Activated naive CD8-positive, alpha-beta T cell treated with anti-CD3 and anti-CD28 coated beads, Interleukin-2, amount 50 U/mL, for 24 hours (primary cell): ENCODE data around the gene CSDE1.
"Not testable (repeated sequence)": the region's sequence is repeated elsewhere in the genome, so short reads cannot be mapped to it uniquely, and the experiment has no call there.

Experiments
- ATAC-seq: fragments of 150-1000 bp; cut with Tn5 transposase; one replicate; pipeline ENCODE4 v1.10.0; 2021
- DNase-seq: peaks from one replicate; pipeline ENCODE4 v3.0.0; 2021
- H3K27ac Mint-ChIP-seq: one replicate; pipeline ENCODE4 v1.8.0; 2021; ENCODE audit warnings: mild to moderate bottlenecking, mixed read lengths
- H3K27me3 Mint-ChIP-seq: one replicate; pipeline ENCODE4 v1.8.0; 2021; ENCODE audit warnings: mixed read lengths
- H3K36me3 Mint-ChIP-seq: one replicate; pipeline ENCODE4 v1.8.0; 2021; ENCODE audit warnings: low read depth, mixed read lengths
- H3K4me1 Mint-ChIP-seq: one replicate; pipeline ENCODE4 v1.8.0; 2021; ENCODE audit warnings: mixed read lengths
- H3K4me3 Mint-ChIP-seq: one replicate; pipeline ENCODE4 v1.8.0; 2021; ENCODE audit warnings: mild to moderate bottlenecking, moderate library complexity, mixed read lengths
- H3K9me3 Mint-ChIP-seq: one replicate; pipeline ENCODE4 v1.8.0; 2021; ENCODE audit warnings: mixed read lengths

CSDE1 gene

GRCh38 chr1:114756949-114757454 lies 782 bp downstream of the CSDE1 start:
- Mint-ChIP-seq H3K27me3 (no peaks in the 10 kb centered on the region), H3K36me3 (peaks cover 30% of the 10 kb centered on the region), H3K27ac (peak overlapping the region; percentile 98), H3K4me1 (peaks cover 60% of the 10 kb centered on the region), H3K9me3 (no peaks in the 10 kb centered on the region), H3K4me3 (peak overlapping the region; percentile 98)
- DNase-seq = no peak
- no peak for ATAC-seq

- Mint-ChIP-seq H3K4me1 (peaks cover 67% of the 10 kb centered on the region), H3K4me3 (peak overlapping the region; percentile 98), H3K36me3 (peaks cover 30% of the 10 kb centered on the region), H3K27me3 (no peaks in the 10 kb centered on the region), H3K9me3 (no peaks in the 10 kb centered on the region), H3K27ac (peak overlapping the region; percentile 98)
- ATAC-seq (peak; percentile 14), DNase-seq (no peak)
Measured at GRCh38 chr1:114756009-114756892, 1.5 kb downstream of the CSDE1 start.

- ATAC-seq (no peak), DNase-seq (no peak)
- peaks cover 36% of the 10 kb centered on the region for H3K36me3 Mint-ChIP-seq
- H3K27me3 Mint-ChIP-seq = no peaks in the 10 kb centered on the region
- peak overlapping the region; percentile 98 for H3K27ac Mint-ChIP-seq
- peaks cover 77% of the 10 kb centered on the region for H3K4me1 Mint-ChIP-seq
- H3K4me3 Mint-ChIP-seq = peak overlapping the region; percentile 98
- no peaks in the 10 kb centered on the region for H3K9me3 Mint-ChIP-seq
Measured at GRCh38 chr1:114755006-114755931, 2.5 kb downstream of the CSDE1 start.

DNA sequence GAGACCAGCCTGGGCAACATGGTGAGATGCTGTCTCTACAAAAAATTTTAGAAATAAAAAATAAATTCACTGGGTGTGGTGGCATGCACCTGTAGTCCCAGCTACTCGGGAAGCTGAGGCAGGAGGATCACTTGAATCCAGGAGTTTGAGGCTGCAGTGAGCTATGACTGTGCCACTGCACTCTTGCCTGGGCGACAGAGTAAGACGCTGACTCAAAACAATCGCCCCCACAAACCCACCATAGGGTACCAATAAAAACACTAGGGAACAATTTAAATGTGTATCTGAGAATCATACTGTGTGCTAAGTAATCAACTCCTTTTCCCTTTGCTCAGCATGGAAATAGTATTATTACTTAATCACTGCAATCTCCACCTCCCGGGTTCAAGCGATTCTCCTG lies 4.1 kb downstream of the CSDE1 start:
- H3K27me3 Mint-ChIP-seq, H3K27ac Mint-ChIP-seq, ATAC-seq, H3K9me3 Mint-ChIP-seq: not testable (repeated sequence)
- Mint-ChIP-seq H3K4me3 (peak overlapping the region; percentile 98), H3K4me1 (peaks cover 88% of the 10 kb centered on the region), H3K36me3 (peaks cover 48% of the 10 kb centered on the region)
- peak; percentile 23 for DNase-seq

DNA sequence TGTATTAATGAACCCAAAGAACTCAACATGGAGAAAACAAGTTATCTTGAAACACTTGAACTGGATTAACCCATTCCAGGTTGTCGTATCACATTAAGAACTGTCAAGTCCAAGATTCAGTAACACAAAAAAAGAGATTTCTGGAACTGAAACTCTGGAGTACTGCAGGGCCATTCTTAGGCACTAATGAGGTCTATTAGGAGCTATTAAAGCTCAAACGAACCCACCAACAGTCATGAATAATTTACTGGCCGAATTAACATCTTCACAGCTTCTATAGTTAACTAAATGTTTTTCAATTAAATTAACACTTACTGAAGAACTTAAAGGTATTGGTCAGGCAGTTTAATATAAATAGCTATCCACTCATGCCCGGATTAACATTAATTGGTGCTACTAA lies 4.6 kb downstream of the CSDE1 start:
- Mint-ChIP-seq H3K9me3 (no peaks in the 10 kb centered on the region), H3K36me3 (peaks cover 54% of the 10 kb centered on the region), H3K27me3 (no peaks in the 10 kb centered on the region)

GRCh38 chr1:114750780-114751179 lies 7.0 kb downstream of the CSDE1 start:
- ATAC-seq (no peak), DNase-seq (no peak)
- Mint-ChIP-seq H3K4me3 (no peak overlapping the region), H3K27ac (no peak overlapping the region), H3K27me3 (no peaks in the 10 kb centered on the region), H3K9me3 (no peaks in the 10 kb centered on the region), H3K36me3 (peaks cover 45% of the 10 kb centered on the region), H3K4me1 (peaks cover 92% of the 10 kb centered on the region)

More for the DNA sequence above, 4.6 kb downstream of the CSDE1 start:
- Mint-ChIP-seq H3K4me1 (peaks cover 88% of the 10 kb centered on the region), H3K27ac (no peak overlapping the region), H3K4me3 (peak overlapping the region; percentile 12)
- no peak for DNase-seq
- no peak for ATAC-seq

DNA sequence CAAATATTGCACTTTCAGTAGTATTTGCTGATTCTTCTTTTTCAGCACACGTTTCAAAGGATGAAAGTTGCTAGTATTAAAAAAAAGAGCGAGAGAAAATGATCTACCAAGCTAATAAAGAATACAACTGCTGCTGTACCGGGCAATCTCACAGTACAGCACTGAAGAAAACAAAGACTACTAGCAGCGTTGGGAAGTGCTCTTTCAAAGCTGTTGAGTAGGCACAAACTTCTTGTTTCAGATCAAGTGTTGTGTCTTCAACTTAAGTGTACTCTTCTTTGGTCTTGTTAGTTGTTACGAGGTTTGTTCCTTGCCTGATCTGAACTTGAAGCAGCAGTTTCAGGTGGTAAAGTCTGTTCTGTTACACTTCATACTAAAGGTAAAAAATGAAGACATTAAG lies 7.9 kb downstream of the CSDE1 start:
- Mint-ChIP-seq H3K36me3 (peaks cover 40% of the 10 kb centered on the region), H3K27ac (no peak overlapping the region), H3K27me3 (no peaks in the 10 kb centered on the region), H3K4me1 (peaks cover 92% of the 10 kb centered on the region), H3K9me3 (no peaks in the 10 kb centered on the region), H3K4me3 (no peak overlapping the region)
- DNase-seq (no peak), ATAC-seq (no peak)

DNA sequence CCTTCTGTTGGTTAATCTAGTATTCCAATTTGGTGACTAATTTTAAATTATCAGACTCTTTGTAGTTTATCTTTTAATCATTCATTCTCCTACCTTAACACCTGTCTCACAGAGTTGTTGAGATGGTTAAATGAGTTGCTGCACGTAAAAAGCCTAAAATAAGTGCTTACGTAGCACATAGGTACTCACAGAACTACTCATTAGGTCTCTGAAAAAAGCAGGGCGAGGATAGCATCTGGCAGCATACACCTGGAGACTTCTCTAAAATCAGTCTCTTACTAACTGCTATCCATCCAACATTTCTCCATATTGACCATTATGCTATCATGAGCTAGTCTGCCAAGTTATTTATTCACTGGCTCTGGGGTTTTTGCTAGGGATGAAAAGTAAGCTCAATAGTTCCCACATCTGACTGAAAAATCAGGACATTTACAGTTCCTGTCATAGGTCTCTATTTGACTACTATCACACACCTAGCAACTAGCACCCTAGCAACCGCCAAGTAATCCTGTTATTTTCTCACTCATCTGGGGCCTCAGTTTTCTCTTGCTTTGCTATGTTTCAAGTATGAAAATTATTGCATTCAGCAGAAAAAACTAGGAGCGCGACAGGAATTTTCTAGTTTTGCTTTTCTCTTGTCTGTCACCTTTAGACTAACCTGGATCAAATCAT lies 11.2 kb downstream of the CSDE1 start:
- Mint-ChIP-seq H3K4me1 (peaks cover 85% of the 10 kb centered on the region), H3K27ac (peak overlapping the region; percentile 23), H3K27me3 (no peaks in the 10 kb centered on the region), H3K4me3 (no peak overlapping the region), H3K36me3 (peaks cover 49% of the 10 kb centered on the region), H3K9me3 (no peaks in the 10 kb centered on the region)
- DNase-seq (no peak), ATAC-seq (no peak)

- H3K27ac Mint-ChIP-seq = peak overlapping the region; percentile 20
- H3K4me3 Mint-ChIP-seq = peak overlapping the region; percentile 2
- peaks cover 80% of the 10 kb centered on the region for H3K4me1 Mint-ChIP-seq
- H3K9me3 Mint-ChIP-seq = no peaks in the 10 kb centered on the region
- H3K27me3 Mint-ChIP-seq = no peaks in the 10 kb centered on the region
- H3K36me3 Mint-ChIP-seq = peaks cover 52% of the 10 kb centered on the region
- no peak for DNase-seq
- peak; percentile 92 for ATAC-seq
Measured at GRCh38 chr1:114745291-114745690, 12.5 kb downstream of the CSDE1 start.

- Mint-ChIP-seq H3K9me3 (no peaks in the 10 kb centered on the region), H3K27ac (no peak overlapping the region), H3K4me1 (peaks cover 56% of the 10 kb centered on the region), H3K27me3 (no peaks in the 10 kb centered on the region), H3K4me3 (no peak overlapping the region), H3K36me3 (peaks cover 50% of the 10 kb centered on the region)
- DNase-seq (no peak), ATAC-seq (no peak)
Measured at GRCh38 chr1:114741963-114742746, 15.6 kb downstream of the CSDE1 start.

DNA sequence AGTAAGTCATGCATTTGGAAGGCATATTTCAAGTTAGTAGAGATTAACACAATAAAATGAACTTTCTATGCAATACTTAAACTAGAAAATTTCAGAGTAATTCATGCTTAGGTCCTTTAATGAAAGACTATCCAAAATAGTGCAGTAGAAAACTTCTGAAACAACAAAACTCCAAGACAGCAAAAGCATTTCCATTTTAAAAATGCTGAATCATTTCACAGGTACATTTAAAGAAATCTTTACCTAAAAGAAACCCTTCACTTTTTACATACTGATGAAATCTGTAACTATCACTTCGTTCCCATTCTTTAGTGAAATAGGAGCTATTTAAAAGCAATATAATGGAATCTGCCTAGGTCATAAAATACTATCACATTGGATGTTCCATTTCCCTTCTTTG lies 17.5 kb downstream of the CSDE1 start:
- H3K36me3 Mint-ChIP-seq = peaks cover 65% of the 10 kb centered on the region
- no peak for DNase-seq
- no peak for ATAC-seq
- no peak overlapping the region for H3K27ac Mint-ChIP-seq
- H3K4me3 Mint-ChIP-seq = no peak overlapping the region
- H3K4me1 Mint-ChIP-seq = peaks cover 38% of the 10 kb centered on the region
- no peaks in the 10 kb centered on the region for H3K9me3 Mint-ChIP-seq
- no peaks in the 10 kb centered on the region for H3K27me3 Mint-ChIP-seq

DNA sequence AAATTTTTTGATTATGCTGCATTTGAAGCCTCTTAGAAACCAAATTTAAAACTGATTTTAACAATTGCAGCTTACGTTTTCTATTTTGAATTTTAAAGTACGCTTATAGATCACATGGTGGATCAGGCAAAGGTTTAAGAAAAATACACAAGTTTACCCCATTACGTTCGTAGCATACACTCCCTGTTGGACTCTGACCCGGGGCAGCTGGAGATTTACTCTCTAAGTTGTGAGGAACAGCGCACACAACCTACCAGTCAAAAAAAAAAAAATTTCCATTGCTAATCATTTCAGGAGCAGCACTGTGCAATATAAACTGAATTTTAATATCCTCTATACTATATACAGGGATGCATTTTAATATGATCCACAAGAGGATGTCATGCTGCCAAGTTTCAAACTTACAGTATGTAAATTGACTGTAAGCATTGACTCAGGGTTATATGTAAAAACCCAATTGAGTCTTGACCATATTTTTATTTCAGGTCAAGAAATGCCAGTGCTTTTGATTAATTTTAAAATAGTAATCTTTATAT lies 20.4 kb downstream of the CSDE1 start:
- H3K4me1 Mint-ChIP-seq = peaks cover 15% of the 10 kb centered on the region
- no peak overlapping the region for H3K4me3 Mint-ChIP-seq
- peak overlapping the region; percentile 59 for H3K27ac Mint-ChIP-seq
- ATAC-seq = no peak
- H3K36me3 Mint-ChIP-seq = peaks cover 69% of the 10 kb centered on the region
- H3K27me3 Mint-ChIP-seq = no peaks in the 10 kb centered on the region
- no peak for DNase-seq
- no peaks in the 10 kb centered on the region for H3K9me3 Mint-ChIP-seq

- Mint-ChIP-seq H3K9me3 (no peaks in the 10 kb centered on the region), H3K27ac (no peak overlapping the region), H3K4me1 (peaks cover 3% of the 10 kb centered on the region), H3K36me3 (peaks cover 72% of the 10 kb centered on the region), H3K27me3 (no peaks in the 10 kb centered on the region), H3K4me3 (no peak overlapping the region)
- ATAC-seq (no peak), DNase-seq (no peak)
Measured at GRCh38 chr1:114735479-114735878, 22.3 kb downstream of the CSDE1 start.
